Neural cell (in vitro differentiated cells): ENCODE data around the gene ASPSCR1. TPM values are rescaled to one million over a fixed set of nuclear protein-coding genes. Genes with fewer than 3 reads are reported as not detected.

Experiments
- H2AFZ ChIP-seq: fragments of 200-600, 300-800 bp; sonication (generic), shearing (Covaris generic); 2 replicates; pipeline ENCODE4 v1.6.0; 2014; ENCODE audit warnings: low read depth, mild to moderate bottlenecking, antibody characterized with exemption, low read length, moderate library complexity
- H3F3A ChIP-seq: fragments of 200-600 bp; shearing (Covaris generic); 2 replicates; pipeline ENCODE4 v1.6.1; 2016; ENCODE audit warnings: mild to moderate bottlenecking, moderate library complexity, mixed read lengths, antibody characterized with exemption, low read length; ENCODE audit not compliant: insufficient read depth, poor library complexity, severe bottlenecking
- H3K27ac ChIP-seq: fragments of 200-600, 300-800 bp; sonication (generic), shearing (Covaris generic); 2 replicates; pipeline ENCODE4 v1.5.1; 2014; ENCODE audit warnings: mild to moderate bottlenecking, low read length, moderate library complexity
- H3K27me3 ChIP-seq: fragments of 300-800, 200-600 bp; sonication (generic), shearing (Covaris generic); 2 replicates; pipeline ENCODE4 v1.6.0; 2014; ENCODE audit warnings: mild to moderate bottlenecking, low read depth, low read length, moderate library complexity; ENCODE audit not compliant: insufficient read depth
- H3K36me3 ChIP-seq: fragments of 300-800, 200-600 bp; sonication (generic), shearing (Covaris generic); 2 replicates; pipeline ENCODE4 v1.5.1; 2014; ENCODE audit warnings: mild to moderate bottlenecking, antibody characterized with exemption, low read length, moderate library complexity; ENCODE audit not compliant: insufficient read depth
- H3K4me2 ChIP-seq: fragments of 300-800, 200-600 bp; sonication (generic), shearing (Covaris generic); 2 replicates; pipeline ENCODE4 v1.6.0; 2014; ENCODE audit warnings: mild to moderate bottlenecking, low read length
- H3K4me3 ChIP-seq: fragments of 300-800, 200-600 bp; sonication (generic), shearing (Covaris generic); 2 replicates; pipeline ENCODE4 v1.5.1; 2014; ENCODE audit warnings: mild to moderate bottlenecking, low read length, moderate library complexity
- H3K79me2 ChIP-seq: fragments of 200-600 bp; shearing (Covaris generic); replicated peaks from 2 replicates; pipeline ENCODE4 v1.6.0; 2014; ENCODE audit warnings: mild to moderate bottlenecking, low read length, moderate library complexity; ENCODE audit not compliant: insufficient read depth
- H3K9ac ChIP-seq: fragments of 300-800, 200-600 bp; sonication (generic), shearing (Covaris generic); 2 replicates; pipeline ENCODE4 v1.6.1; 2016; ENCODE audit warnings: mild to moderate bottlenecking, low read length, mixed read lengths
- H3K9me2 ChIP-seq: fragments of 200-600 bp; shearing (Covaris generic); 2 replicates; pipeline ENCODE4 v1.6.1; 2016; ENCODE audit warnings: mild to moderate bottlenecking, low read length, mixed read lengths; ENCODE audit not compliant: insufficient read depth
- H3K9me3 ChIP-seq: fragments of 200-600, 300-800 bp; sonication (generic), shearing (Covaris generic); 2 replicates; pipeline ENCODE4 v1.6.1; 2016; ENCODE audit warnings: mild to moderate bottlenecking, mixed run types, low read length, moderate library complexity, mixed read lengths
- H4K20me1 ChIP-seq: fragments of 200-600 bp; shearing (Covaris generic); 2 replicates; pipeline ENCODE4 v1.6.1; 2016; ENCODE audit warnings: mild to moderate bottlenecking, mixed run types; ENCODE audit not compliant: insufficient read depth
- EP300 ChIP-seq: fragments of 450-650 bp; conservative IDR thresholded peaks from 2 replicates; pipeline ENCODE4 v1.6.1; 2014; ENCODE audit warnings: antibody characterized with exemption, mild to moderate bottlenecking, moderate library complexity; ENCODE audit not compliant: poor library complexity, severe bottlenecking
- EZH2 ChIP-seq: fragments of 200-600, 300-800 bp; shearing (Covaris generic), sonication (generic); IDR thresholded peaks from 2 replicates; pipeline ENCODE4 v1.6.1; 2014; ENCODE audit warnings: antibody characterized with exemption, low read length, borderline replicate concordance, mild to moderate bottlenecking; ENCODE audit not compliant: insufficient read depth, poor library complexity, severe bottlenecking
- MXI1 ChIP-seq: fragments of 450-650 bp; conservative IDR thresholded peaks from 2 replicates; pipeline ENCODE4 v1.6.1; 2014; ENCODE audit warnings: antibody characterized with exemption, mild to moderate bottlenecking; ENCODE audit not compliant: poor library complexity, severe bottlenecking
- POLR2AphosphoS5 ChIP-seq: IDR thresholded peaks from 2 replicates; pipeline ENCODE4 v1.6.1; 2012
- RAD21 ChIP-seq: fragments of 450-650 bp; conservative IDR thresholded peaks from 2 replicates; pipeline ENCODE4 v1.6.1; 2014; ENCODE audit warnings: antibody characterized with exemption, mild to moderate bottlenecking, moderate library complexity
- REST ChIP-seq: IDR thresholded peaks from 2 replicates; pipeline ENCODE4 v1.6.1; 2012; ENCODE audit warnings: borderline replicate concordance
- SMC3 ChIP-seq: fragments of 450-650 bp; conservative IDR thresholded peaks from 2 replicates; pipeline ENCODE4 v1.6.1; 2014; ENCODE audit warnings: antibody characterized with exemption, mild to moderate bottlenecking, moderate library complexity; ENCODE audit not compliant: poor library complexity
- TAF1 ChIP-seq: IDR thresholded peaks from 2 replicates; pipeline ENCODE4 v1.6.1; 2012; ENCODE audit warnings: low read depth
- polyA plus RNA-seq: library from polyadenylated mRNA; depleted of rRNA; stranded (reverse); fragments of >200 nt; gene quantifications from 2 replicates; pipeline ENCODE4 v1.2.3, GENCODE V29; 2014
- TF ChIP-seq, protein P1 (sequence below): fragments of 450-650 bp; IDR thresholded peaks from 2 replicates; pipeline ENCODE4 v1.5.1; 2014; ENCODE audit warnings: antibody characterized with exemption, mild to moderate bottlenecking, moderate library complexity; ENCODE audit not compliant: poor library complexity, severe bottlenecking

The ASPSCR1 gene
- polyA plus RNA-seq, 1 donor from 2014 or later = 28.0 TPM

DNA sequence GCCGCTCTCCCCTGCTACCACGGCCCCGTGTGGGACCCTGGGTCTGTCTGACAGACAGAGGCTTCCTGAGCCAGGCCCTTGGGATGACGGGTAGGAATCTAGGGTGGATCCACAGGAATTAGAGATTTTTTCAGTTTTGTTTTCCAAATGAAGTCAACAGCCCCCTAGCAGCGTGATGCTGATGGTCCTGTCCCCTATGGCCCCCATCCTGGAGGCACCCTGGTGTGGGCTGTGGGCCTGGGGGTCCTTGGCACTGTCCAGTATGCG is 29.7 kb downstream of the ASPSCR1 start:
- no peak overlapping the region for H3K9ac ChIP-seq
- H3K36me3 ChIP-seq = no peaks in the 10 kb centered on the region

GRCh38 chr17:82007495-82008257 is 30.2 kb downstream of the ASPSCR1 start:
- no peaks in the 10 kb centered on the region for H3K9me3 ChIP-seq
- TF ChIP-seq MXI1 (no peak), SMC3 (no peak), EZH2 (no peak), RAD21 (no peak), POLR2AphosphoS5 (no peak), REST (no peak), EP300 (no peak), TAF1 (no peak)
- TF ChIP-seq, protein P1, sequence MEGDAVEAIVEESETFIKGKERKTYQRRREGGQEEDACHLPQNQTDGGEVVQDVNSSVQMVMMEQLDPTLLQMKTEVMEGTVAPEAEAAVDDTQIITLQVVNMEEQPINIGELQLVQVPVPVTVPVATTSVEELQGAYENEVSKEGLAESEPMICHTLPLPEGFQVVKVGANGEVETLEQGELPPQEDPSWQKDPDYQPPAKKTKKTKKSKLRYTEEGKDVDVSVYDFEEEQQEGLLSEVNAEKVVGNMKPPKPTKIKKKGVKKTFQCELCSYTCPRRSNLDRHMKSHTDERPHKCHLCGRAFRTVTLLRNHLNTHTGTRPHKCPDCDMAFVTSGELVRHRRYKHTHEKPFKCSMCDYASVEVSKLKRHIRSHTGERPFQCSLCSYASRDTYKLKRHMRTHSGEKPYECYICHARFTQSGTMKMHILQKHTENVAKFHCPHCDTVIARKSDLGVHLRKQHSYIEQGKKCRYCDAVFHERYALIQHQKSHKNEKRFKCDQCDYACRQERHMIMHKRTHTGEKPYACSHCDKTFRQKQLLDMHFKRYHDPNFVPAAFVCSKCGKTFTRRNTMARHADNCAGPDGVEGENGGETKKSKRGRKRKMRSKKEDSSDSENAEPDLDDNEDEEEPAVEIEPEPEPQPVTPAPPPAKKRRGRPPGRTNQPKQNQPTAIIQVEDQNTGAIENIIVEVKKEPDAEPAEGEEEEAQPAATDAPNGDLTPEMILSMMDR = no peak
- H2AFZ ChIP-seq = no peak overlapping the region
- no peaks in the 10 kb centered on the region for H3K79me2 ChIP-seq
- no peaks in the 10 kb centered on the region for H3K9me2 ChIP-seq
- no peaks in the 10 kb centered on the region for H3K36me3 ChIP-seq
- H3K4me3 ChIP-seq = no peak overlapping the region
- no peaks in the 10 kb centered on the region for H4K20me1 ChIP-seq
- H3K27ac ChIP-seq = no peak overlapping the region
- no peaks in the 10 kb centered on the region for H3F3A ChIP-seq
- H3K4me2 ChIP-seq = no peak overlapping the region
- H3K27me3 ChIP-seq = no peaks in the 10 kb centered on the region
- no peak overlapping the region for H3K9ac ChIP-seq

More for the DNA sequence above, 29.7 kb downstream of the ASPSCR1 start:
- H3K27ac ChIP-seq = no peak overlapping the region
- no peak for TF ChIP-seq SMC3
- no peak for TF ChIP-seq EP300
- TF ChIP-seq REST = no peak
- TF ChIP-seq POLR2AphosphoS5 = no peak
- no peak for TF ChIP-seq MXI1
- no peaks in the 10 kb centered on the region for H3K27me3 ChIP-seq
- H4K20me1 ChIP-seq = no peaks in the 10 kb centered on the region
- H3K79me2 ChIP-seq = no peaks in the 10 kb centered on the region
- no peaks in the 10 kb centered on the region for H3F3A ChIP-seq
- no peak overlapping the region for H3K4me2 ChIP-seq
- no peak overlapping the region for H2AFZ ChIP-seq
- no peak overlapping the region for H3K4me3 ChIP-seq
- no peaks in the 10 kb centered on the region for H3K9me3 ChIP-seq
- H3K9me2 ChIP-seq = no peaks in the 10 kb centered on the region
